Ascending aorta (tissue), 2 donors: ENCODE data around the gene MYO1G. TPM values are rescaled to one million over a fixed set of nuclear protein-coding genes. Genes with fewer than 3 reads are reported as not detected.

Source experiments
- DNase-seq, 2 donors: peaks; one replicate each; pipeline ENCODE4 v3.0.0-alpha.2; 2019; ENCODE audit warnings: low spot score in 2 of 2
- H3K27ac ChIP-seq, 2 donors: fragments of 200-600 bp; sonication (generic); one replicate each; pipeline ENCODE4 v1.5.1; 2016 to 2017; ENCODE audit warnings: mild to moderate bottlenecking in 1 of 2
- H3K27me3 ChIP-seq: fragments of 200-600 bp; sonication (generic); one replicate; pipeline ENCODE4 v1.5.1; 2017
- H3K36me3 ChIP-seq, 2 donors: fragments of 200-600 bp; sonication (generic); one replicate each; pipeline ENCODE4 v1.5.1; 2016
- H3K4me1 ChIP-seq, 2 donors: fragments of 200-600 bp; sonication (generic); one replicate each; pipeline ENCODE4 v1.5.1; 2016 to 2017; ENCODE audit warnings: mild to moderate bottlenecking in 1 of 2
- H3K4me3 ChIP-seq, 2 donors: fragments of 200-600 bp; sonication (generic); one replicate each; pipeline ENCODE4 v1.5.1; 2016 to 2017; ENCODE audit warnings: mild to moderate bottlenecking in 1 of 2
- H3K9me3 ChIP-seq, 2 donors: fragments of 200-600 bp; sonication (generic); one replicate each; pipeline ENCODE4 v1.5.1; 2016
- CTCF ChIP-seq, 3 experiments: fragments of 200-600 bp in 2 of 3; fragments of 450-650 bp in 1 of 3; sonication (generic) in 2 of 3; IDR thresholded peaks; one replicate each; pipeline ENCODE4 v1.5.1; 2016 to 2019; ENCODE audit warnings: antibody characterized with exemption in 3 of 3, mild to moderate bottlenecking in 1 of 3, moderate library complexity in 1 of 3
- intact Hi-C: fragments of 100-400 bp; cut with DNase I; formaldehyde crosslinking; loops from one replicate; pipeline ENCODE4 v1.15.1; 2023
- total RNA-seq: library from RNA; depleted of rRNA; stranded (reverse); fragments of >200 nt; gene quantifications from one replicate; pipeline ENCODE4 v1.1.0, GENCODE V29; 2016

Gene MYO1G
- total RNA-seq, 1 donor from 2014 or later: 5.9 TPM

GRCh38 chr7:44930921-44931320, 47.9 kb downstream of the MYO1G start:
- intact Hi-C loops: no loop called here
- DNase-seq: no peak

GRCh38 chr7:44922351-44922694, 56.5 kb downstream of the MYO1G start:
- Histone ChIP-seq H3K4me1 (no peaks in the 10 kb centered on the region), H3K27me3 (no peaks in the 10 kb centered on the region), H3K27ac (no peak overlapping the region), H3K36me3 (no peaks in the 10 kb centered on the region), H3K9me3 (no peaks in the 10 kb centered on the region), H3K4me3 (no peak overlapping the region)
- no peak for TF ChIP-seq CTCF (IDR thresholded peaks at IDR 0.05)
- intact Hi-C loops: loop anchor here (1.0 kb wide), 1 partner anchor 65 kb away; no protein-coding TSS in a partner anchor
- DNase-seq: no peak

More at GRCh38 chr7:44930921-44931320, 47.9 kb downstream of the MYO1G start:
- no peaks in the 10 kb centered on the region for H3K4me1 ChIP-seq
- TF ChIP-seq CTCF (IDR thresholded peaks at IDR 0.05): no peak
- no peak overlapping the region for H3K27ac ChIP-seq
- H3K9me3 ChIP-seq: no peaks in the 10 kb centered on the region
- H3K27me3 ChIP-seq: no peaks in the 10 kb centered on the region
- H3K36me3 ChIP-seq: no peaks in the 10 kb centered on the region
- no peak overlapping the region for H3K4me3 ChIP-seq

- peak; percentile 65 to 78 (median 70) for TF ChIP-seq CTCF (IDR thresholded peaks at IDR 0.05)
Measured at GRCh38 chr7:44921607-44922350, 57.0 kb downstream of the MYO1G start.

GRCh38 chr7:44920119-44920518, 58.7 kb downstream of the MYO1G start:
- H3K4me1 ChIP-seq: no peaks in the 10 kb centered on the region
- no peak overlapping the region for H3K27ac ChIP-seq
- no peaks in the 10 kb centered on the region for H3K36me3 ChIP-seq
- no peaks in the 10 kb centered on the region for H3K27me3 ChIP-seq
- DNase-seq: no peak
- intact Hi-C loops: loop anchor here (2.0 kb wide), 1 partner anchor 329 kb away; no protein-coding TSS in a partner anchor
- TF ChIP-seq CTCF (IDR thresholded peaks at IDR 0.05): no peak
- no peak overlapping the region for H3K4me3 ChIP-seq
- no peaks in the 10 kb centered on the region for H3K9me3 ChIP-seq

More at GRCh38 chr7:44921607-44922350, 57.0 kb downstream of the MYO1G start:
- DNase-seq: peak; percentile 61 to 93
- no peaks in the 10 kb centered on the region for H3K36me3 ChIP-seq
- intact Hi-C loops: loop anchor here (1.0 to 2.0 kb wide), 2 partner anchors 64 to 331 kb away; no protein-coding TSS in a partner anchor
- no peaks in the 10 kb centered on the region for H3K9me3 ChIP-seq
- H3K4me1 ChIP-seq: no peaks in the 10 kb centered on the region
- H3K27ac ChIP-seq: no peak overlapping the region
- H3K4me3 ChIP-seq: no peak overlapping the region
- H3K27me3 ChIP-seq: no peaks in the 10 kb centered on the region

- no peak for TF ChIP-seq CTCF (IDR thresholded peaks at IDR 0.05)
- DNase-seq: no peak
- intact Hi-C loops: no loop called here
- no peak overlapping the region for H3K4me3 ChIP-seq
- no peaks in the 10 kb centered on the region for H3K36me3 ChIP-seq
- H3K4me1 ChIP-seq: no peaks in the 10 kb centered on the region
- no peaks in the 10 kb centered on the region for H3K27me3 ChIP-seq
- H3K27ac ChIP-seq: no peak overlapping the region
- H3K9me3 ChIP-seq: no peaks in the 10 kb centered on the region
Measured at GRCh38 chr7:44918029-44918428, 60.8 kb downstream of the MYO1G start.
